HepG2 (cell line): ENCODE data around the gene SPON2.
"Not testable (repeated sequence)": the region's sequence is repeated elsewhere in the genome, so short reads cannot be mapped to it uniquely, and the experiment has no call there.

Source experiments
- ARHGAP35 ChIP-seq: sonication (generic); formaldehyde crosslinking; IDR thresholded peaks from 2 replicates; pipeline ENCODE4 v1.9.0; 2022; ENCODE audit warnings: mild to moderate bottlenecking, inconsistent platforms, moderate library complexity, missing genetic modification reagents, borderline replicate concordance
- CTCF ChIP-seq: sonication (generic); formaldehyde crosslinking; IDR thresholded peaks from 2 replicates; pipeline ENCODE4 v1.5.0; 2020; ENCODE audit warnings: mild to moderate bottlenecking, missing genetic modification reagents, moderate library complexity
- JUNB ChIP-seq: sonication (generic); formaldehyde crosslinking; IDR thresholded peaks from 2 replicates; pipeline ENCODE4 v1.8.0; 2022; ENCODE audit warnings: missing genetic modification reagents, mild to moderate bottlenecking, borderline replicate concordance
- REST ChIP-seq, 2 experiments: IDR thresholded peaks; 2 replicates each; pipeline ENCODE4 v1.6.1; 2011 to 2012; ENCODE audit warnings: low read length in 2 of 2, borderline replicate concordance in 1 of 2, low read depth in 1 of 2, mild to moderate bottlenecking in 1 of 2, moderate library complexity in 1 of 2
- SRF ChIP-seq: IDR thresholded peaks from 2 replicates; pipeline ENCODE4 v1.6.1; 2011; ENCODE audit warnings: mild to moderate bottlenecking, low read depth, low read length, moderate library complexity
- SUZ12 ChIP-seq: fragments of 150-350 bp; IDR thresholded peaks from 2 replicates; pipeline ENCODE4 v1.6.1; 2014; ENCODE audit warnings: low read depth, low read length
- TAF1 ChIP-seq: sonication (generic); formaldehyde crosslinking; IDR thresholded peaks from 2 replicates; pipeline ENCODE4 v1.4.0; 2020; ENCODE audit warnings: missing genetic modification reagents
- ZFYVE20 ChIP-seq: sonication (generic); formaldehyde crosslinking; IDR thresholded peaks from 2 replicates; pipeline ENCODE4 v1.8.0; 2023; ENCODE audit warnings: low read depth, mild to moderate bottlenecking, moderate library complexity, missing genetic modification reagents, borderline replicate concordance
- ZNF292 ChIP-seq: sonication (generic); formaldehyde crosslinking; IDR thresholded peaks from 2 replicates; pipeline ENCODE4 v1.8.1; 2022; ENCODE audit warnings: mild to moderate bottlenecking, low read depth, missing genetic modification reagents, borderline replicate concordance
- ZNF543 ChIP-seq: sonication (generic); formaldehyde crosslinking; IDR thresholded peaks from 2 replicates; pipeline ENCODE4 v1.4.0; 2020; ENCODE audit warnings: mild to moderate bottlenecking, missing genetic modification reagents

- not testable (repeated sequence) for TF ChIP-seq REST (IDR thresholded peaks at IDR 0.05; ENCODE audit: borderline replicate concordance in 1 of 2, low read depth in 1 of 2, low read length in 2 of 2); ARHGAP35 (CRISPR knock-in tag); ZNF543; JUNB (CRISPR knock-in tag); SUZ12; CTCF (CRISPR knock-in tag); SRF; ZFYVE20 (CRISPR knock-in tag); TAF1 (CRISPR knock-in tag); ZNF292 (CRISPR knock-in tag)
Observed at GRCh38 chr4:1125466-1125865, 46.9 kb downstream of the SPON2 start.
